ENCODE data around the gene TWF1. TPM values are rescaled to one million over a fixed set of nuclear protein-coding genes. Genes with fewer than 3 reads are reported as not detected.

Gene TWF1
- total and polyA plus RNA-seq, 9 of the 15 experiments (the other 6 are each of a cell fraction or from before 2014, with no cell fraction given): 10.3 to 29.4 (median 23.4) TPM

- TF ChIP-seq ZFP36 (IDR thresholded peaks at IDR 0.05; ENCODE audit: low read depth, low read length, partially characterized antibody): no peak
- TF ChIP-seq DNMT1 (IDR thresholded peaks at IDR 0.05): no peak
- TF ChIP-seq CREB3 (tag; conservative IDR thresholded peaks at IDR 0.05; ENCODE audit: low read depth): no peak
- TF ChIP-seq ZEB2 (IDR thresholded peaks at IDR 0.05): no peak
- TF ChIP-seq SMAD2 (IDR thresholded peaks at IDR 0.05; ENCODE audit: low read depth, low read length): no peak
- no peak for TF ChIP-seq HINFP (tag; conservative IDR thresholded peaks at IDR 0.05; ENCODE audit: low read depth)
- no peak for TF ChIP-seq ARID2 (IDR thresholded peaks at IDR 0.05)
- TF ChIP-seq SOX6 (IDR thresholded peaks at IDR 0.05): no peak
- no peak; the same call in none of the 2 replicates for TF ChIP-seq CREB1 (IDR thresholded peaks at IDR 0.05)
- no peak for TF ChIP-seq CREB1 (CRISPR knock-in tag; IDR thresholded peaks at IDR 0.05)
- TF ChIP-seq TOE1 (IDR thresholded peaks at IDR 0.05; ENCODE audit: borderline replicate concordance): no peak
- TF ChIP-seq TOE1 (CRISPR knock-in tag; IDR thresholded peaks at IDR 0.05; ENCODE audit: borderline replicate concordance, low read depth): no peak
- no peak for TF ChIP-seq LCOR (CRISPR knock-in tag; IDR thresholded peaks at IDR 0.05)
- TF ChIP-seq ZBTB17 (CRISPR knock-in tag; IDR thresholded peaks at IDR 0.05): 0 out of 2 replicates have a peak, but pooled peaks have one; percentile 53
- no peak for TF ChIP-seq RBM39 (optimal IDR thresholded peaks at IDR 0.05; ENCODE audit: low read depth, low read length)
- TF ChIP-seq SIRT6 (IDR thresholded peaks at IDR 0.05; ENCODE audit: low read depth, low read length): no peak
- TF ChIP-seq DDX20 (tag; IDR thresholded peaks at IDR 0.05; ENCODE audit: low read depth): no peak
- no peak for TF ChIP-seq ZNF12 (CRISPR knock-in tag; IDR thresholded peaks at IDR 0.05)
- no peak for TF ChIP-seq PHB (CRISPR knock-in tag; IDR thresholded peaks at IDR 0.05)
- no peak for TF ChIP-seq STAT5A (IDR thresholded peaks at IDR 0.05; ENCODE audit: borderline replicate concordance, low read length)
- peak; percentile 64 for TF ChIP-seq RB1 (IDR thresholded peaks at IDR 0.05; ENCODE audit: low read depth)
- no peak for TF ChIP-seq ZNF586 (CRISPR knock-in tag; conservative IDR thresholded peaks at IDR 0.05)
- TF ChIP-seq ELF4 (CRISPR knock-in tag; IDR thresholded peaks at IDR 0.05): no peak
- TF ChIP-seq ZBTB5 (IDR thresholded peaks at IDR 0.05): no peak
- TF ChIP-seq FOXO4 (CRISPR knock-in tag; IDR thresholded peaks at IDR 0.05): no peak
Observed at GRCh38 chr12:43835656-43836474, 29.7 kb upstream of the TWF1 start, which contains the start of gene TMEM117 (continued).
